HEK293 (cell line): ENCODE measurements around the gene PBRM1.

Source experiments
- CTCF ChIP-seq: fragments of 450-650 bp; formaldehyde crosslinking; IDR thresholded peaks from 2 replicates; pipeline ENCODE4 v1.5.1; 2016; ENCODE audit warnings: missing biosample characterization, missing genetic modification characterization
- ZBTB49 ChIP-seq: fragments of 450-650 bp; formaldehyde crosslinking; IDR thresholded peaks from 2 replicates; pipeline ENCODE4 v1.5.1; 2016; ENCODE audit warnings: missing biosample characterization, missing genetic modification characterization, low read depth
- ZNF362 ChIP-seq: fragments of 450-650 bp; formaldehyde crosslinking; IDR thresholded peaks from 2 replicates; pipeline ENCODE4 v1.5.1; 2016; ENCODE audit warnings: missing biosample characterization, missing genetic modification characterization
- ZNF394 ChIP-seq: fragments of 450-650 bp; formaldehyde crosslinking; IDR thresholded peaks from 2 replicates; pipeline ENCODE4 v1.5.1; 2016; ENCODE audit warnings: missing biosample characterization, missing genetic modification characterization, mild to moderate bottlenecking, moderate library complexity, borderline replicate concordance
- ZNF555 ChIP-seq: fragments of 450-650 bp; formaldehyde crosslinking; conservative IDR thresholded peaks from 2 replicates; pipeline ENCODE4 v1.5.1; 2017; ENCODE audit warnings: missing biosample characterization, mild to moderate bottlenecking, missing genetic modification characterization, inconsistent platforms

- no peak for TF ChIP-seq CTCF (tag by site-specific recombination)
- TF ChIP-seq ZBTB49 (tag by site-specific recombination), result no peak
- no peak for TF ChIP-seq ZNF555
- TF ChIP-seq ZNF362 (tag by site-specific recombination), result no peak
- no peak for TF ChIP-seq ZNF394 (tag by site-specific recombination)
These were observed 60.7 kb downstream of the PBRM1 start for GRCh38 chr3:52625041-52625440.
